Fibroblast of skin of back (primary cell): ENCODE data around the gene PDGFRA.

ENCODE experiments used
- DNase-seq: peaks from one replicate; pipeline ENCODE4 v3.0.0-alpha.2; 2013

PDGFRA gene

DNA sequence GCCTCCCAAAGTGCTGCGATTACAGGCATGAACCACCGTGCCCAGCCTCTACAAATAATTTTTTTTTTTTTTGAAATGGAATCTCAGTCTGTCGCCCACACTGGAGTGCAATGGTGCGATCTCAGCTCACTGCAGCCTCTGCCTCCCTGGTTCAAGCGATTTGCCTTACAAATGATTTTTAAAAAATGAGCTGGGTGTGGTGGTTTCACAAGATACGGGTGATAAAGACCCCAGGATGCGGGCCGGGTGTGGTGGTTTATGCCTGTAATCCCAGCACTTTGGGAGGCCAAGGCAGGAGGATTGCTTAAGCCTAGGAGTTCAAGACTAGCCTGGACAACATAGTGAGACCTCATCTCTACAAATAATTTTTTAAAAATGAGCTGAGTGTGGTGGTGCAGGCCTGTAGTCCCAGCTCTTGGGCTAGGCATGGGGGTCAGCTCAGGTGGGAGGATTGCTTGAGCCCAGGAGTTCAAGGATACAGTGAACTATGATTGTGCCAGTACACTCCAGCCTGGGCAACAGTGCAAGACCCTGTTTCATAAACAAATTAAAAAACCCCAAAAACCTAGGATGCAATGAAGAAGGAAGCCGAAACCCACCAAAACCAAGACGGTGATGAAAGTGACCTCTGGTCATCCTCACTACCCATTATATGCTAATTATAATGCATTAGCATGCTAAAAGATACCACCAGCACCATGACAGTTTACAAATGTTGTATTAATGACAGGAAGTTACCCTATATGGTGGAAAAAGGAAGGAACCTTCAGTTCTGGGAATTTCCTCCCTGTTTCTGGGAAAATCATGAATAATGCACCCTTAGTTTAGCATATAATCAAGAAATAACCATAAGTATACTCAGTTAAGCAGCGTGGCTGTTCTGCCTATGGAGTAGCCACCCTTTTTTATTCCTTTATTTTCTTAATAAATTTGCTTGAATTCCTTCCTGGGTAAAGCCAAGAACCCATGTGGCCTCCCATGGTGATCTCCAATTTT, 27.7 kb downstream of the PDGFRA start:
- DNase-seq, result no peak

DNA sequence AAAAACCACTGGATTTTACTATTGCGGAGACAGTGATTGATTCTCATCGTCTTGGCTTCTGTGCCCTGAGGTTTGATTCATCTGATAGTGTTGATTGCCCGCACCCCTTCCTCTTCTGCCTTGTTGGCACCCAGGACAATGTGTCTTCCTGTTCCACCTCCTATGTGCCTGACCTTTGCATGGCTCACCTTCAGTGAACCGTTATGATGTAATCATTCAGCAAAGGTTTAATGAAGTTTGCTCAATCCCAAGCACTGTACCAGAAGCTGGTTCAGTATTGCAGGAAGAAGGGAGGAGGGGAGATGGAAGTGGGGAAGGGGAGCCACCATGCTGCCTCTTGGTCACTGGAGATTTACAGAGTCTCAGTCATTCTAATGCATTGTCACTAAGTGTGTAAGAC, 36.3 kb downstream of the PDGFRA start:
- DNase-seq, result no peak

- DNase-seq, result no peak
Measured at GRCh38 chr4:54268151-54268550, 39.1 kb downstream of the PDGFRA start.

- DNase-seq, result no peak
Measured at GRCh38 chr4:54271464-54271863, 42.4 kb downstream of the PDGFRA start.

DNA sequence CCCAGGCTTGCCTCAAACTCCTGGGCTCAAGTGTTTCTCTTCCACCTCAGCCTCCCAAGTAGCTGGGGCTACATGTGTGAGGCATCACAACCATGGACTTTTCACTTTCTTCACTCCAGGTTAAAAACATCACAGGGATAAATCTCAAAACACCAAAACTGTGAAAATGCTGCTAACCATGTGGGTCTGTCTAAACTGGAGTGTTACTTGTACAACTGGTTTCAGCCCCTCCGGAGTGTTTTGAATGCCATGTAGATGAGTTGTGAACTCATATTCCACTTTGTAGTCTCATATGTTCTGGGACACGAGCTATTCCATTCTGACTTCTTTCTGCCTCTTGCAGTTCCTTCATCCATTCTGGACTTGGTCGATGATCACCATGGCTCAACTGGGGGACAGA, 43.0 kb downstream of the PDGFRA start:
- DNase-seq, result no peak

DNA sequence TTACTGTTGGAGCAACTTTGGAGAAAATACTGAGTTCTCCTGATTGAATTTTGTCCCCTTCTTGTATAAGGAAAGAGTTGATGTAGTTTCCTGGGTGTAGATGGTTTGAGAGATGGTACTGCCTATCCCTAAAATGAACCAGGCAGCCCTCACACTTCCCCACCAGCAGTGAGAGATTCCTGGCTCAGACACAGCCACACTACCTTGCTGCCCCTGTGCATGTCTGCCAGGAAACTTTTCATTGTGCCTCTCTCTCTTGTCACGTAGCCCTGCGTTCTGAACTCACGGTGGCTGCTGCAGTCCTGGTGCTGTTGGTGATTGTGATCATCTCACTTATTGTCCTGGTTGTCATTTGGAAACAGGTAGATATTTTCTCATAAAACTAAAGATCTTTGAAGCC, 45.2 kb downstream of the PDGFRA start:
- no peak for DNase-seq

DNA sequence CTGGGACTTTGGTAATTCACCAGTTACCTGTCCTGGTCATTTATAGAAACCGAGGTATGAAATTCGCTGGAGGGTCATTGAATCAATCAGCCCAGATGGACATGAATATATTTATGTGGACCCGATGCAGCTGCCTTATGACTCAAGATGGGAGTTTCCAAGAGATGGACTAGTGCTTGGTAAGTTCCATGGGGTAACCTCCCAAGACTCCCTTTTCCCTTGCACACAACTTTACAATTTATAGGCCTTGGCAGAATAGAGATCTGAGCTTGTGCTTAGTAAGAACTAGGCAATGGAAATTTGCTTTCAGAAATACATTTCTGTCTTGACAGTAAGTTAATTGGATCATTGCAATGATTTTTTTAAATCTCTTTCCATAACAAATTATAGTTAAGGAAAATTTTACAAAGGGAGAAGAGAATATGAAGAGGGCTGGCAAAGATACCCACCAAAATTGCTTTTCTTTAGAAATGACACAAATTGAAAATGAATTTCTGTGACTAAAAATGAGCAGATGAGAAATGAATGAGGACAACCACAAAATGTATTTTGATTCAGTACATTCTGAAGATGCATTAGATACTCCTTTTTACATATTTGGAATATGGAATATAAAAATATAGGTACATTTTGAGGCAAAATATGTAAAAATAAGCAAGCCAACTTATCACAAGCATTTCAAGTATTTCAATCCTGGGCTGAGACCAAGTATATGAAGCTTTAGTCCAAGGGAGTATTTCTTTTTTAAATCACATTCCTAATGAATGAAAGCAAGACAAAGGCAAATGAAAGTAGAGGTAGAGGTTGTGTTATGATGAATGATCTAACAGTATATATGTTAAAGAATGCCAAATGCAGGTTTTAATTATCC, 45.9 kb downstream of the PDGFRA start:
- peak; percentile 51 for DNase-seq

DNA sequence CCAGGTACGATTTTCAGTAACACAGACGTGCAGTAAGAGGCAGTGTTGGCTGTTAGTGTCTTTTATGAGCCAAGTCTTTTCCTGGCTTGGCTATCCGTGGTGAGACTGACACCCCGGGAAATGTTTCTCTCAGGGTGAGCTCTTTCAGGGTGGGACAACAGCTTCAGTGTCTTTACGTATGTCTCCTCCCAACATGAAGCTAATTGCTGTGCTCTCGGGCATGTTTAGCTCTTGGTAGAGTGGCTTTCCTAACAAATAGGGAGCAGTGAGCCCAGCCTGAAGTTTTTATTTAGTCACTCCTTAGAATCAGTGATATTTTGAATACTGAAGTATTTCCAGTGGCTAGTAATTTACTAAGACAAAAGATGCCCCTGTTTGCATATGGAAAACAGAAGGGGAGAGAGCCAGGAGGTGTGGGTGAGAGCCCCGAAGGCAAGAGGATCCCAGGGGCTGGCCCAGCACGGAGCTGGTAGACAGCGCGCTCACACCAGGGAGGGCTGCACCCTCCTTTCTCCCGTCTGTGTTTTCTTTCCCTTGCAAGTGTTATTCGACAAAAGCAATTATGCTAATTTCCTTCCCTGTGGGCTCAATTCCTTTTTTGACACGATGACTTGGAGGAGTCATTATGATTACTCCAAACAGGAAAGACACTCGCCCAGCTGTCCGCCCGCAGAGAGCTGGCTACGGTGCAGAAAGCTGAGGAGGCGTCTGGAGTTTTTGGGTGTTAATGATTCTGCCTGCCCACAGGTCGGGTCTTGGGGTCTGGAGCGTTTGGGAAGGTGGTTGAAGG, 47.7 kb downstream of the PDGFRA start:
- no peak for DNase-seq

- DNase-seq, result peak; percentile 74
Measured at GRCh38 chr4:54277691-54278090, 48.6 kb downstream of the PDGFRA start.

DNA sequence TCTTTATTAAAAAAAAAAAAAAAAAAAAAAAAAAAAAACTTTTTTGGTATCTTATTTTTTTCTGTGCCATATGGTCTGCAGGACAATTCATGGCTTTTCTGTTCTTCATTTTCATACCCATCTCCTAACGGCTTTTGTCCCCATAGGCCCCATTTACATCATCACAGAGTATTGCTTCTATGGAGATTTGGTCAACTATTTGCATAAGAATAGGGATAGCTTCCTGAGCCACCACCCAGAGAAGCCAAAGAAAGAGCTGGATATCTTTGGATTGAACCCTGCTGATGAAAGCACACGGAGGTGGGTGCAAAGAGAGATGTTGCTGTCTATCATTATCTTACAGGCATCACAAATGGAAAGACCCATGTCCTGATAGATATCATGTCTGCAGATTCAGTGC, 49.1 kb downstream of the PDGFRA start:
- DNase-seq, result no peak

- DNase-seq, result peak; percentile 84
Measured at GRCh38 chr4:54281054-54281766, 52.1 kb downstream of the PDGFRA start.

DNA sequence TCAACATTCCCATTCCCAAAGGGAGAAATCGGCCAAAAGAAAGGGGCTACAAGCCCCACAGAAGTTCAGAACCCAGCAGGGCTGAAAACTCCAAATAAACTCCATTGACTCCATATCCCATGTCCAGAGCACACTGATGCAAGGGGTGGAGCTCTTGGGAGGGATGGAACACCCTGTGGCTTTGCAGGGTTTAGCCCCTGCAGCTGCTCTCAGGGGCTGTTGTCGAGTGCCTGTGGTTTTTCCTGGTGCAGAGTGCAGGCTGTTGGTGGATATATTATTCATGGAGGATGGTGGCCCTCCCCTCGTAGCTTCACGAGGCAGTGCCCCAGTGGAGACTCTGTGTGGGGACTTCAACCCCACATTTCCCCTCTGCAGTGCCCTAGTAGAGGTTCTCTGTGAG, 53.7 kb downstream of the PDGFRA start:
- DNase-seq, result no peak

DNA sequence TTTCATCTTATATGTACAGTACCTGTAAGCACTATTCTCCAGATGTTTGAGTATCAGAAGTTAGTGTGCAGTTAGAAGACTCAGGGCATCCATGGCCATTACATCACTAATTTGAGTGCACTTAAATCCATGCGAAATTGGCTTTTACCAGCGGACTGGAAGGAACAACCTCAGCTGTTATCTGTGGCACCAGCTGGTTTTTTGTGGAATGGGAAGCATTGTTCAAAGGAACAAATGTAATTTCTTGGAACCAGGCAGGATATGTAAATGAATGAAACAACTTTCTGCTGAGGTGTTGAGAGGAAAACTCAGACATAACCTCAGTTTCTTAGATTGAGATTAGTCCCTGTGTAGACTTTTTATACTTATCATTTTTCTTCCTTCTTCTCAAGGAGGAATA, 60.2 kb downstream of the PDGFRA start:
- no peak for DNase-seq

DNA sequence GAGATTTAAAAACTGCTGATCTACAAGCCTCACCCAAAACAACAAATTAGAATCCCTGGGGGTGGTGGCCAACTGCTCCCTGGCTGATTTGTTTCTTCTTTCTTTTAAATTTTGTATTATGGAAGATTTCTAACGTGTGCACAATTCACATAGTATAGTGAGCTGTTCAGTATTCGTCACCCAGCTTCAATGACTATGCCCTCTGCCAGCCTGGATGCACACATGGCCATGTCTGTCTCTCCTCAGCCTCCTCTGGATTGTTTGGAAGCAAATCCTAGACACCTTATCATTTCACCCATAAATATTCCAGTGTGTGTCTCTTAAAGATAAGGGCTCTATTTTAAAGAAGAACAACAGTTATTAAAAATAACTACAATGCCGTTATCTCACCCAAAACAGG, 61.9 kb downstream of the PDGFRA start:
- no peak for DNase-seq

DNA sequence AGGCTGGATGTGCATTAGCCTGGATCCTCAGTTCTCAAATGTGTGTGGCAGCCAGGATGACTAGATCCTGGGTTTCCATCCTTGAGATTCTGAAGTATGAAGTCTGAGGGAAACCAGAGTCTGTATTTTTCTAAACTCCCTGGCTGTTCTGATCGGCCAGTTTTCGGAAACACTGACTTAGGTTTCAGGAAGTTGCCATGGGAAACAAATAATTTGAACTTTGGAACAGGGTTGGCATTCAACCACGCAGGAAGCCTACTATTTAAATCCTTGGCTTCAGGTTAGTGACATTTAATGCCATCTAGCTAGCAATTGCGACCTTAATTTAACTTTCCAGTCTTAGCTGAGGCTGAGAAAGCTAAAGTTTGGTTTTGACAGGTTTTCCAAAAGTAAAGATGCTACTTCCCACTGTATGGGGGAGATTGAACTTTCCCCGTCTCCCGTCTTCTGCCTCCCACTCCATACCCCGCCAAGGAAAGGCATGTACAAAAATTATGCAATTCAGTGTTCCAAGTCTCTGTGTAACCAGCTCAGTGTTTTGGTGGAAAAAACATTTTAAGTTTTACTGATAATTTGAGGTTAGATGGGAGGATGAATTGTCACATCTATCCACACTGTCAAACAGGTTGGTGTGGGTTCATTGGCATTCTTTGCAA, 67.6 kb downstream of the PDGFRA start:
- DNase-seq, result no peak

GRCh38 chr4:54308110-54308509, 79.0 kb downstream of the PDGFRA start:
- DNase-seq, result no peak

DNA sequence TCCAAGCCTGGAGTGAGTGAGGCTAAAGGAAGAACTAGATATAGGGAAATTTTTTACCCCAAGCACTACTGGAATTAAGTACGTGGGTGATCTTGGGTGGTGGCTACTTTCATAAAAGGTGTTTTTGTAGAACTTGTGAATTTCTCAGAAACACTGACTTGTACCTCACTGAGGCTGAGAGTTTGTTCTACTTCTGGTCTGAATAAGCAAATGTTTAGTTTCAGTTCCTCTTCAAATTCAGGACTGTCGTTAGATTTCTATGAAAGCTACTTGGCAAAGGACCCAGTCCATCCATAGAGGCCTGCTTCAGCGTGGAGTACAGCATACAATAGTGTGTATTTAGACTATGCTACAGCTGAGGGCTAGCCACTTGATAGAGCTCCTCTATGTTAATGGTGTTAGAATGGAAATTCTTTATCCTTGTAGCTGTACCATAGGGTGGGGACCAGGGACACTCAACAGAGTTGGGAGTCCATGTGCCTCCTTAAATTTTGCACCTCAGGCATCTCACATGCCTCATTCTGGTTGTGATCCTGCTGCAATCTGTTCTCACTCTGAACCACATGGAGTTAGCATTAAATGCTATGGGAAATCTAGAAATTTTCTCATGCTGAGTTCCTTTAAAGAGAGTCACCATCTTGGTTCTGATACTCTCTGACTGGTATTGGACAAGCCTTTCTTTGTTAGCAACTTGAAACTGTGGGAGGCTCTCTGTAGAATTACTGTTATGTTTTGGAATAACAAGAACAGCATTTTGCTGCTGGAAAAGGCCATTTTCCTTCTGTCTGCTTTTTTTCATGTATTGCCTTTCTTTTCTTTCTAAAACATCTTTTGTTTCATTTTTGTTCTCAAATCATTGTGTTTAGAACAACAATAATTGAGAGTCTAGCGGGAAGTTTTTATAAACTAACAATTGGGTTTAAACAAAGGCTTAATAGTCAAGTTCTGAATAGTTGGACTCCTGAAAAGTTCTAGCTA, 86.8 kb downstream of the PDGFRA start:
- DNase-seq, result no peak

GRCh38 chr4:54317690-54318089, 88.6 kb downstream of the PDGFRA start:
- no peak for DNase-seq

- DNase-seq, result peak; percentile 43
Measured at GRCh38 chr4:54318904-54319303, 89.8 kb downstream of the PDGFRA start.
